ENCODE results near the gene MCF2L2. TPM values are rescaled to one million over a fixed set of nuclear protein-coding genes. Genes with fewer than 3 reads are reported as not detected.
"Not testable (repeated sequence)": the region's sequence is repeated elsewhere in the genome, so short reads cannot be mapped to it uniquely, and the experiment has no call there.

The MCF2L2 gene
- total RNA-seq, result 1 to 10 TPM in 3 of 4 donors, under 1 TPM in 1; 0.61 to 2.9 (median 1.3) TPM

GRCh38 chr3:183428447-183429211, at the start of gene MCF2L2:
Gene MCF2L2, minus strand, starts transcription at chr3:183428619. Its CDS starts 642 bp downstream, at chr3:183427977.
- intact Hi-C loops (cut with DNase I), result no loop called here
- Histone ChIP-seq H3K4me1 (peaks cover 10 to 25% (median 19%) of the 10 kb centered on the region in 3 donors), H3K27ac (peak within 1 kb of the TSS in 3 of 4 donors; percentile 2 to 47 (median 27)), H3K4me3 (peak within 1 kb of the TSS; percentile 52 to 71 (median 68)), H3K36me3 (no peaks in the 10 kb centered on the region), H3K9me3 (no peaks in the 10 kb centered on the region), H3K27me3 (peaks cover 0 to 88% (median 0%) of the 10 kb centered on the region in 4 donors)
- WGBS, 2 donors, result 0 to 5% methylated on average over 10 to 12 of the region's 68 CpGs
- no peak for DNase-seq
- TF ChIP-seq CTCF (IDR thresholded peaks at IDR 0.05), result no peak
- TF ChIP-seq POLR2A (IDR thresholded peaks at IDR 0.05), result no peak

- Histone ChIP-seq H3K36me3 (no peaks in the 10 kb centered on the region), H3K27ac (no peak overlapping the region), H3K4me3 (no peak overlapping the region), H3K27me3 (peaks cover 0 to 44% (median 0%) of the 10 kb centered on the region in 4 donors), H3K4me1 (peaks cover 0 to 27% (median 10%) of the 10 kb centered on the region in 3 donors), H3K9me3 (no peaks in the 10 kb centered on the region)
- TF ChIP-seq POLR2A (IDR thresholded peaks at IDR 0.05) (no peak), CTCF (IDR thresholded peaks at IDR 0.05) (no peak)
- no peak for DNase-seq
- intact Hi-C loops (cut with DNase I), result loop anchor here (10.0 kb wide), 1 partner anchor 287 kb away; no protein-coding TSS in a partner anchor
- WGBS, 2 donors, result 40 to 51% methylated on average over 5 to 6 of the region's 8 CpGs
Measured at GRCh38 chr3:183477801-183478456, 49.5 kb upstream of the MCF2L2 start.

- intact Hi-C loops (cut with DNase I), result loop anchor here (10.0 kb wide), 1 partner anchor 289 kb away; no protein-coding TSS in a partner anchor
- not testable (repeated sequence) for H3K9me3 ChIP-seq, H3K27ac ChIP-seq, H3K36me3 ChIP-seq, H3K4me3 ChIP-seq, DNase-seq
- Histone ChIP-seq H3K27me3 (peaks cover 0 to 44% (median 0%) of the 10 kb centered on the region in 4 donors), H3K4me1 (peaks cover 0 to 16% (median 10%) of the 10 kb centered on the region in 3 donors)
- WGBS, 2 donors, result 94 to 96% methylated on average over 1 of the region's 1 CpG
Measured at GRCh38 chr3:183475764-183476162, 47.3 kb upstream of the MCF2L2 start.

GRCh38 chr3:183475016-183475763, 46.8 kb upstream of the MCF2L2 start:
- 49 to 62% methylated on average over 3 of the region's 3 CpGs for WGBS, 2 donors
- DNase-seq, result no peak
- H3K36me3 ChIP-seq, result no peaks in the 10 kb centered on the region
- H3K9me3 ChIP-seq, result no peaks in the 10 kb centered on the region
- H3K4me1 ChIP-seq, result peaks cover 0 to 15% (median 10%) of the 10 kb centered on the region in 3 donors
- intact Hi-C loops (cut with DNase I), result loop anchor here (10.0 kb wide), 1 partner anchor 290 kb away; no protein-coding TSS in a partner anchor
- no peak overlapping the region for H3K4me3 ChIP-seq
- no peak for TF ChIP-seq CTCF (IDR thresholded peaks at IDR 0.05)
- no peak overlapping the region for H3K27ac ChIP-seq
- H3K27me3 ChIP-seq, result peaks cover 0 to 44% (median 0%) of the 10 kb centered on the region in 4 donors

GRCh38 chr3:183473969-183474368, 45.5 kb upstream of the MCF2L2 start:
- intact Hi-C loops (cut with DNase I), result loop anchor here (10.0 kb wide), 1 partner anchor 291 kb away; no protein-coding TSS in a partner anchor
- no peak for DNase-seq
- Histone ChIP-seq H3K9me3 (no peaks in the 10 kb centered on the region), H3K36me3 (no peaks in the 10 kb centered on the region), H3K4me3 (no peak overlapping the region), H3K27me3 (peaks cover 0 to 41% (median 0%) of the 10 kb centered on the region in 4 donors), H3K27ac (no peak overlapping the region), H3K4me1 (peaks cover 0 to 10% (median 0%) of the 10 kb centered on the region in 3 donors)
- WGBS, 2 donors, result 76 to 95% methylated on average over 2 of the region's 2 CpGs
- TF ChIP-seq CTCF (IDR thresholded peaks at IDR 0.05) (no peak), POLR2A (IDR thresholded peaks at IDR 0.05) (no peak)
